Endothelial cell (in vitro differentiated cells): ENCODE results near the gene AGTPBP1. TPM values are rescaled to one million over a fixed set of nuclear protein-coding genes. Genes with fewer than 3 reads are reported as not detected.

Experiments used
- DNase-seq: peaks from one replicate; pipeline ENCODE4 v3.0.0; 2021; ENCODE audit warnings: low spot score
- H3K27ac Mint-ChIP-seq: one replicate; pipeline ENCODE4 v1.8.0; 2021; ENCODE audit warnings: mixed read lengths, inconsistent platforms; ENCODE audit not compliant: unreplicated experiment
- H3K27me3 Mint-ChIP-seq: one replicate; pipeline ENCODE4 v1.8.0; 2021; ENCODE audit warnings: mild to moderate bottlenecking, moderate library complexity, mixed read lengths, inconsistent platforms; ENCODE audit not compliant: unreplicated experiment
- H3K36me3 Mint-ChIP-seq: one replicate; pipeline ENCODE4 v1.8.0; 2021; ENCODE audit warnings: mild to moderate bottlenecking, low read depth, mixed read lengths, inconsistent platforms; ENCODE audit not compliant: unreplicated experiment
- H3K4me1 Mint-ChIP-seq: one replicate; pipeline ENCODE4 v1.8.0; 2021; ENCODE audit warnings: mild to moderate bottlenecking, mixed read lengths, inconsistent platforms; ENCODE audit not compliant: unreplicated experiment
- H3K4me3 Mint-ChIP-seq: one replicate; pipeline ENCODE4 v1.8.0; 2021; ENCODE audit warnings: mild to moderate bottlenecking, mixed read lengths, inconsistent platforms; ENCODE audit not compliant: unreplicated experiment
- H3K9me3 Mint-ChIP-seq: one replicate; pipeline ENCODE4 v1.8.0; 2021; ENCODE audit warnings: mixed read lengths, inconsistent platforms; ENCODE audit not compliant: unreplicated experiment
- CTCF ChIP-seq: fragments of 200-600 bp; sonication (generic); IDR thresholded peaks from one replicate; pipeline ENCODE4 v1.5.0; 2021; ENCODE audit warnings: antibody characterized with exemption; ENCODE audit not compliant: unreplicated experiment
- total RNA-seq: library from RNA; stranded (reverse); fragmentation: NEBNext Ultra II Directional; extraction: Animal tissue kit (Norgen Biotek cat#: 25700); gene quantifications from one replicate; pipeline ENCODE4 v1.2.1, GENCODE V29; 2021; ENCODE audit not compliant: unreplicated experiment

The AGTPBP1 gene
- total RNA-seq, 1 donor from 2014 or later = 48.9 TPM

GRCh38 chr9:85685081-85685480, 56.7 kb downstream of the AGTPBP1 start:
- Mint-ChIP-seq H3K4me3 (no peak overlapping the region), H3K9me3 (no peaks in the 10 kb centered on the region), H3K27ac (no peak overlapping the region), H3K27me3 (no peaks in the 10 kb centered on the region), H3K36me3 (peaks cover under 1% of the 10 kb centered on the region), H3K4me1 (no peaks in the 10 kb centered on the region)
- DNase-seq = no peak
- no peak for TF ChIP-seq CTCF

GRCh38 chr9:85676790-85677189, 65.0 kb downstream of the AGTPBP1 start:
- no peaks in the 10 kb centered on the region for H3K9me3 Mint-ChIP-seq
- DNase-seq = no peak
- H3K4me3 Mint-ChIP-seq = no peak overlapping the region
- peaks cover 11% of the 10 kb centered on the region for H3K4me1 Mint-ChIP-seq
- H3K27me3 Mint-ChIP-seq = no peaks in the 10 kb centered on the region
- TF ChIP-seq CTCF = no peak
- no peak overlapping the region for H3K27ac Mint-ChIP-seq
- peaks cover 5% of the 10 kb centered on the region for H3K36me3 Mint-ChIP-seq

GRCh38 chr9:85667374-85667773, 74.4 kb downstream of the AGTPBP1 start:
- no peak for DNase-seq
- no peaks in the 10 kb centered on the region for H3K4me1 Mint-ChIP-seq
- no peak overlapping the region for H3K27ac Mint-ChIP-seq
- no peaks in the 10 kb centered on the region for H3K27me3 Mint-ChIP-seq
- H3K4me3 Mint-ChIP-seq = no peak overlapping the region
- no peak for TF ChIP-seq CTCF
- peaks cover 4% of the 10 kb centered on the region for H3K36me3 Mint-ChIP-seq
- no peaks in the 10 kb centered on the region for H3K9me3 Mint-ChIP-seq

- no peak for DNase-seq
- no peaks in the 10 kb centered on the region for H3K9me3 Mint-ChIP-seq
- H3K4me1 Mint-ChIP-seq = no peaks in the 10 kb centered on the region
- H3K27ac Mint-ChIP-seq = no peak overlapping the region
- TF ChIP-seq CTCF = no peak
- H3K36me3 Mint-ChIP-seq = no peaks in the 10 kb centered on the region
- H3K4me3 Mint-ChIP-seq = no peak overlapping the region
- no peaks in the 10 kb centered on the region for H3K27me3 Mint-ChIP-seq
Observed at GRCh38 chr9:85666086-85666485, 75.7 kb downstream of the AGTPBP1 start.

- Mint-ChIP-seq H3K4me1 (no peaks in the 10 kb centered on the region), H3K27me3 (no peaks in the 10 kb centered on the region), H3K4me3 (no peak overlapping the region), H3K9me3 (no peaks in the 10 kb centered on the region), H3K27ac (no peak overlapping the region), H3K36me3 (no peaks in the 10 kb centered on the region)
- DNase-seq = no peak
- no peak for TF ChIP-seq CTCF
Observed at GRCh38 chr9:85662573-85662972, 79.2 kb downstream of the AGTPBP1 start.
